GM12891 (cell line): ENCODE measurements around the gene DPP10.

Experiments
- POLR2A ChIP-seq: IDR thresholded peaks from 2 replicates; pipeline ENCODE4 v1.6.1; 2011; ENCODE audit warnings: low read depth, low read length, control low read depth
- POLR2AphosphoS5 ChIP-seq: IDR thresholded peaks from 2 replicates; pipeline ENCODE4 v1.6.1; 2011; ENCODE audit warnings: low read depth, low read length, control low read depth
- POU2F2 ChIP-seq: IDR thresholded peaks from 2 replicates; pipeline ENCODE4 v1.6.1; 2011; ENCODE audit warnings: low read depth, mild to moderate bottlenecking, control low read depth, low read length, moderate library complexity
- SPI1 ChIP-seq: IDR thresholded peaks from 2 replicates; pipeline ENCODE4 v1.6.1; 2011; ENCODE audit warnings: low read depth, low read length, control low read depth
- TAF1 ChIP-seq: IDR thresholded peaks from 2 replicates; pipeline ENCODE4 v1.6.1; 2011; ENCODE audit warnings: low read depth, low read length, control low read depth

- TF ChIP-seq POLR2AphosphoS5 (no peak), POLR2A (no peak), TAF1 (no peak), POU2F2 (no peak), SPI1 (no peak)
Measured at GRCh38 chr2:115610888-115611287, 1168.4 kb downstream of the DPP10 start.
